Hair follicular keratinocyte (primary cell): ENCODE results near the gene BCL7A. TPM values are rescaled to one million over a fixed set of nuclear protein-coding genes. Genes with fewer than 3 reads are reported as not detected.

Source experiments
- total RNA-seq: library from RNA; depleted of rRNA; stranded (reverse); fragments of >200 nt; gene quantifications from 2 replicates; pipeline ENCODE4 v1.2.3, GENCODE V29; 2015

Gene BCL7A
- 14.8 and 16.9 TPM in 2 replicates for total RNA-seq

DNA sequence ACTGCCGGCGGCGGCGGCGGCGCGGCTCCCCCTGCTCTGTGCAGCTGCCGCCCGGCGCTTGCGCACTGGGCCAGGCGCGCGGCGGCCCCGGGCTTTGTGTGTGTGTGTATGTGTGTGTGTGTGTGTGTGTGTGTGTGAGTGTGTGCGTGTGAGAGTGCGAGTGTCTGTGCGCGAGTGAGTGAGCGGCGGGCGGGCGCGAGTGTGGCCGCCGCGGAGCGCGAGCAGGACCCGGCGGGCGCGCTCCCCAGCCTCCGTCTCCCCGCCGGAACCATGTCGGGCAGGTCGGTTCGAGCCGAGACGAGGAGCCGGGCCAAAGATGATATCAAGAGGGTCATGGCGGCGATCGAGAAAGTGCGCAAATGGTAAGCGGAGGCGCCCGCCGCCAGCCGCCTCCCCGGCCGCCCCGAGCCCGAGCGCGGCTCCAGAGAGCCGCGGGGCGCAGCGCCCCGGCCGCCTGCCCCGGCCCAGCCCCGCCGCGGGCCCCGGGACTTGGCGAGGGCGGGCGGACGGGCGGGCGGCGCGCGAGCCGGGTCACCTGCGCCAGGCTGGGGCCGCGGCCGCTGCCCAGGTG is at the start of gene BCL7A:
BCL7A (plus strand) TSS at position 63 of the 571 bp plus-strand sequence; CDS start at position 271, 208 bp downstream.

DNA sequence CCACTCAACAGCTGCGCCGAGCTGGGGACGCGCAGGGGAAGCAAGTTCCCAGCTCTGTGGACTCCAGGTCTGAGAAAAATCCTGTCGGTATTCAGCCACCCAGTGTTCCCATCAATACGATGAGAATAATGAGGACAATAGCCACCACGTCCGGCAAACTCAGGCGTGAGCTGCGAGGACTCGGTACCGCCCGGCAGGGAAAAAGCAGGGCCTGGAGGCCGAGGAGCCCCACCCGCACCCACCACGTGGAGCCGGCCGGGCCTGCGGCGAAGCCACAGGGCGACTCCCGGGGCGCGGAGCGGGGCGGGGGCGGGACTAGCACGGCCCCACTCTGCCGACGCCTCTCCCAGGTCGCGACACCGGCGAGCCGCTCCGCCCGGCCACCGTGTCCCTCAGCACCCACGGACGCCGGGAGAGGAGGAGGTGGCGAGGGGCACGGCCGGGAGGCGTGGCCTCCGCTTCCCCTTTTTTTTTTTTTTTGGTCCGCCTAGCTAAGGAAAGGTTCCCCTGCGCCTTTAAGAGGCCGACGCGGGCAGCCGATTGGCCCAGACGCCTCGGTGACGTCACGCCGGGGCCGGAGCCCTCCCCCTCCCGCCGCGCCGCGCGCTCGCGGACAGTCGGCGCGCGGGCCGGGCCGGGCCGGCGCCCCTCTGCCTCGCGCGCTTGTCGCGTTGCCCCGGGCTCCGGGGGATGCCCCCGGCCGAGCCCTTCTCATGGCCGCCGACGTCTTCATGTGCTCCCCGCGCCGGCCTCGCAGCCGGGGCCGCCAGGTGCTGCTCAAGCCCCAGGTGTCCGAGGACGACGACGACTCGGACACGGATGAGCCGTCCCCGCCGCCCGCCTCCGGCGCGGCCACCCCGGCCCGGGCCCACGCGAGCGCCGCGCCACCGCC is 56.7 kb downstream of the BCL7A start, which contains the start of gene MLXIP:
MLXIP (plus strand) TSS at position 616 of the 892 bp plus-strand sequence; CDS start at position 714, 98 bp downstream.

Other genes starting within 250 kb of the BCL7A start
- gene RHOF, start 228.2 kb upstream of the BCL7A start, total RNA-seq, result 12.9 and 32.4 TPM in 2 replicates
- gene SETD1B, start 217.9 kb upstream of the BCL7A start, total RNA-seq, result 2.0 and 3.0 TPM in 2 replicates
- gene HPD, start 163.0 kb upstream of the BCL7A start, total RNA-seq, result not detected in 2 replicates
- gene PSMD9, start 133.1 kb upstream of the BCL7A start, total RNA-seq, result 61.9 and 144 TPM in 2 replicates
- 62.5 and 81.1 TPM in 2 replicates for gene CFAP251, start 103.3 kb upstream of the BCL7A start, total RNA-seq
- 8.5 and 10.6 TPM in 2 replicates for gene MLXIP, start 56.9 kb downstream of the BCL7A start, total RNA-seq
- gene IL31, start 152.3 kb downstream of the BCL7A start, total RNA-seq, result not detected in 2 replicates
- 0.30 and 0.62 TPM in 2 replicates for gene LRRC43, start 161.2 kb downstream of the BCL7A start, total RNA-seq
- gene B3GNT4, start 181.8 kb downstream of the BCL7A start, total RNA-seq, result 0.23 and 3.0 TPM in 2 replicates
- gene DIABLO, start 204.2 kb downstream of the BCL7A start, total RNA-seq, result 66.2 and 75.4 TPM in 2 replicates
- 11.9 and 16.5 TPM in 2 replicates for gene VPS33A, start 244.6 kb downstream of the BCL7A start, total RNA-seq